HG03175 (cell line): ENCODE measurements around the gene EEF2K.

Experiments
- ATAC-seq: cut with Tn5 transposase; IDR thresholded peaks from one replicate; pipeline ENCODE4 v1.9.1; 2021; ENCODE audit warnings: mild to moderate bottlenecking, moderate library complexity; ENCODE audit not compliant: unreplicated experiment

Gene EEF2K

GRCh38 chr16:22328081-22328725 is 122.1 kb downstream of the EEF2K start:
- no peak for ATAC-seq

GRCh38 chr16:22329199-22329695 is 123.2 kb downstream of the EEF2K start:
- ATAC-seq, result no peak

- no peak for ATAC-seq
These were observed 124.2 kb downstream of the EEF2K start for GRCh38 chr16:22330326-22330725.

DNA sequence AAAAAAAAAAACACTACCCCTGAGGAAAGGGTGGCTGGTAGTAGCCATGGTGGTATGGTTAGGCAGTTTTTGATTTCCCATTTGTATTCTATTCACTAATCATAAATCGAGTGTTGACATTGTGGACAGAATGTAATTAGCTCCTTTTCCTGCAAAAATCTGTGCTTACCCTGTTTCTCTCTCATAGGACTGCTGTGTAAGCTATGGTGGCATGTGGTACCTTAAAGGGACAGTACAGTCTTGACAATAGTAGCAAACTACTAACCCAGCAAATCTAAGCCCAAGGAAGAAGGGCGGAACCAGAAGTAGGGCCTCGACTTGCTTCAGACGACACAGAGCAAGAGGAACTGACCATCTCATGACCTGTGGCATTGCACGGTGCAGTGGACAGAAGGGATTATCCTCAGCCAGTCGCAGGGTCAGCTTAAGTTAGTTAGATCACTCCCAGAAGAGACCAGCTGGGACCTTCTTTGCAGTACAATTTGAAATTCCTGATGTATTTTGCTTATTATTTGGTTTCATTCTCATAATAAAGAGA is 127.4 kb downstream of the EEF2K start:
- ATAC-seq, result no peak

GRCh38 chr16:22335668-22336246 is 129.7 kb downstream of the EEF2K start:
- ATAC-seq, result no peak

GRCh38 chr16:22336581-22336980 is 130.5 kb downstream of the EEF2K start:
- ATAC-seq, result no peak

DNA sequence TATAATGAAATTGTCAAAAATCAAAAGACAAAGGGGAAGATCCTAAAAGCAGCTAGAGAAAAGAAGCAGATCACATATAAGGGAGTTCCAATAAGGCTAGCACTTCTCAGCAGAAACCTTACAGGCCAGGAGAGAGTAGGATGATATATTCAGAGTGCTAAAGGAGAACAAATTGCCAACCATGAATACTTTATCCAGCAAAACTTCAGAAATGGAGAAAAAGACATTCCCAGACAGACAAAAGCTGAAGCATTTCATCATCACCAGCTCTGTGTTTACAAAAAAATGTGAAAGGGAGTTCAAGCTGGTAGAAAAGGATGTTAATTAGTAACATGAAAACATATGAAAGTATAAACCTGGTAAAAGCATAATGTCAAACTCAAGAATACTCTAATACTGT is 131.0 kb downstream of the EEF2K start:
- ATAC-seq, result no peak

DNA sequence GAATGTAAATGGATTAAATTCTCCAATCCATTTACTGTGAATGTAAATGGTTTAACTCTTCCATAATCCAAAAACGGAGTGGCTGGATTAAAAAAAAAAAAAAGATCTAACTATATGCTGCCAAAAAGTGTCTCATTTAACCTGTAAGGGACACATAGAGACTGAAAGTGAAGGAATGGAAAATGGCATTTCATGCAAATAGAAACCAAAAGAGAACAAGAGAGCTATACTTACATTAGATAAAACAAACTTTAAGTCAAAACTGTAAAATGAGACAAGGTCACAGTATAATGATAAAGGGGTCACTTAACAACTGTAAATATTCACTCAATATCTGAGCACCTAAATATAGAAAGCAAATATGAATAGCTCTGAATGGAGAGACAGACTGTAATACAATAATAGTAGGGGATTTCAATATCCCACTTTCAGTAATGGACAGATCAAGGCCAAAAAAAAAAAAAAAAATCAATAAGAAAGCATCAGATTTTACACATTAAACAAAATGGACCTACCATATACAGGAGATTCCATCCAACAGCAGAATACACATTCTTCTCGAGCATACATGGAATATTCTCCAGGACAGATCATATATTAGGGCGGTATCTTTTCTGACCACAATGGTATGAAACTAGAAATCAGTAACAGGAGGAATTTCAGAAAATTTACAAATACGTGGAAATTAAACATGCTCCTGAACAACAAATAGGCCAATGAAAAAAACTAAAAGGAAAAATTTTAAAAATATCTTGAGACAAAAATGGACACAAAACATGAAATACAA is 132.0 kb downstream of the EEF2K start:
- ATAC-seq, result no peak
